OCI-LY7 (cell line): ENCODE measurements around the gene ALDH1A3. TPM values are rescaled to one million over a fixed set of nuclear protein-coding genes. Genes with fewer than 3 reads are reported as not detected.

Experiments used
- BruUV-seq: library from RNA; stranded (reverse); fragments of 400-500 nt; replicated peaks from 2 replicates; lab custom pipeline; 2021; lab: Mats Ljungman, UMichigan
- CTCF ChIA-PET: fragments of 300-600 bp; sonication (Branson Sonifier 250); formaldehyde crosslinking; loops from one replicate; lab custom pipeline; 2022; ENCODE audit warnings: antibody characterized with exemption; ENCODE audit not compliant: unreplicated experiment; lab: Charles Lee
- POLR2A ChIA-PET: fragments of 300-600 bp; sonication (Branson Sonifier 250); formaldehyde crosslinking; loops from one replicate; lab custom pipeline; 2022; ENCODE audit warnings: antibody characterized with exemption; lab: Charles Lee
- DNase-seq: peaks from one replicate; pipeline ENCODE4 v3.0.0-alpha.2; 2015; ENCODE audit warnings: low spot score
- H2AFZ ChIP-seq: fragments of 200-600 bp; sonication (generic), shearing (Covaris generic); 2 replicates; pipeline ENCODE4 v1.6.1; 2014; ENCODE audit warnings: mild to moderate bottlenecking, antibody characterized with exemption, low read length, moderate library complexity
- H3K27ac ChIP-seq: fragments of 200-600 bp; sonication (generic); 2 replicates; pipeline ENCODE4 v1.5.1; 2014; ENCODE audit warnings: mixed run types, low read depth, mild to moderate bottlenecking, moderate library complexity, low read length, inconsistent platforms; ENCODE audit not compliant: poor library complexity, severe bottlenecking
- H3K36me3 ChIP-seq: fragments of 200-600 bp; sonication (generic); 2 replicates; pipeline ENCODE4 v1.6.1; 2014; ENCODE audit warnings: mild to moderate bottlenecking, antibody characterized with exemption, low read length, moderate library complexity, mixed read lengths; ENCODE audit not compliant: insufficient read depth
- H3K4me1 ChIP-seq: fragments of 200-600 bp; sonication (generic); 2 replicates; pipeline ENCODE4 v1.5.1; 2014; ENCODE audit warnings: mild to moderate bottlenecking, low read length; ENCODE audit not compliant: insufficient read depth, poor library complexity, severe bottlenecking
- H3K4me2 ChIP-seq: fragments of 200-600 bp; sonication (generic); 2 replicates; pipeline ENCODE4 v1.6.1; 2014; ENCODE audit warnings: mild to moderate bottlenecking, low read length
- H3K4me3 ChIP-seq: fragments of 200-600 bp; sonication (generic); 2 replicates; pipeline ENCODE4 v1.5.1; 2014; ENCODE audit warnings: mild to moderate bottlenecking, low read depth, low read length; ENCODE audit not compliant: poor library complexity, severe bottlenecking
- H3K79me2 ChIP-seq: fragments of 200-600 bp; sonication (generic); 2 replicates; pipeline ENCODE4 v1.6.1; 2016; ENCODE audit warnings: low read depth, mild to moderate bottlenecking, low read length, moderate library complexity, mixed read lengths; ENCODE audit not compliant: insufficient read depth
- H3K9me2 ChIP-seq: fragments of 200-600 bp; sonication (generic); 2 replicates; pipeline ENCODE4 v1.6.1; 2016; ENCODE audit warnings: mild to moderate bottlenecking, low read length, mixed read lengths; ENCODE audit not compliant: insufficient read depth
- H3K9me3 ChIP-seq: fragments of 200-600 bp; sonication (generic); 2 replicates; pipeline ENCODE4 v1.6.1; 2014; ENCODE audit warnings: mild to moderate bottlenecking, mixed run types, low read length, mixed read lengths
- H4K20me1 ChIP-seq: fragments of 200-600 bp; sonication (generic); 2 replicates; pipeline ENCODE4 v1.6.1; 2014; ENCODE audit warnings: mild to moderate bottlenecking, antibody characterized with exemption, low read length, moderate library complexity, mixed read lengths; ENCODE audit not compliant: insufficient read depth
- CTCF ChIP-seq: fragments of 200-600 bp; sonication (generic); conservative IDR thresholded peaks from 2 replicates; pipeline ENCODE4 v1.5.1; 2014; ENCODE audit warnings: mild to moderate bottlenecking, antibody characterized with exemption, low read length, moderate library complexity, mixed read lengths
- EZH2phosphoT487 ChIP-seq: fragments of 200-600 bp; sonication (generic); IDR thresholded peaks from 2 replicates; pipeline ENCODE4 v1.6.1; 2018; ENCODE audit warnings: low read depth, borderline replicate concordance, mild to moderate bottlenecking, mixed run types, antibody characterized with exemption, low read length, moderate library complexity, mixed read lengths
- intact Hi-C: fragments of 100-400 bp; cut with micrococcal nuclease; formaldehyde crosslinking; loops from one replicate; pipeline ENCODE4 v1.10.0; 2022; ENCODE audit not compliant: unreplicated experiment
- total RNA-seq, 2 experiments: library from RNA; depleted of rRNA in 1 of 2; stranded (reverse); fragments of >200 nt in 1 of 2; shearing (Covaris generic) in 1 of 2; gene quantifications; 2 replicates each; pipeline ENCODE4 v1.2.3, GENCODE V29; 2014 to 2022

ALDH1A3 gene
- total RNA-seq, 2 experiments from 2014 or later: not detected

DNA sequence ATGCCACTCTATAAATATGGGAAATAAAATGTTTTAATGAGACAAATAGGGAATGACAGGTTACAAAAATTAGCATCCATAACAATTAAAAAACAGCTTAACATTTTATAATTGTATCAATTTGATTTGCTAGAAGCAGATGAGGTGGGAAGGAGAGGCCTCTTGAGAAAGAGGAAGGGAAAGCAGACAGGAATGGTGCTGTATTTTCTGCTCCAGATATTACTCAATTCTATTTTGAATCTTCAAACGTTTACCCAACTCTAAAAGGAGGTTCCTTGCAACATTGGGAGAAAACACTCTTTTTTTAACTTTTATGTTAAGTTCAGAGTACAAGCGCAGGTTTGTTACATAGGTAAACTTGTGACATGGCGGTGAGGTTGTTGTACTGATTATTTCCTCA is 44.9 kb upstream of the ALDH1A3 start:
- Histone ChIP-seq H4K20me1 (no peaks in the 10 kb centered on the region), H3K9me2 (no peaks in the 10 kb centered on the region), H3K4me1 (peaks cover 16% of the 10 kb centered on the region), H2AFZ (peak overlapping the region; percentile 52; the same call in 1 of the 2 replicates), H3K79me2 (no peaks in the 10 kb centered on the region), H3K27ac (no peak overlapping the region), H3K36me3 (no peaks in the 10 kb centered on the region), H3K4me3 (no peak overlapping the region), H3K9me3 (no peaks in the 10 kb centered on the region), H3K4me2 (peak overlapping the region; percentile 17)
- no TSS peak for BruUV-seq
- no peak for DNase-seq
- TF ChIP-seq CTCF (no peak), EZH2phosphoT487 (no peak)
- POLR2A ChIA-PET: interaction anchor here (1.1 kb wide), 1 partner anchor 17 kb away, joined by 3 read pairs; no protein-coding TSS in a partner anchor
- intact Hi-C loops: no loop called here
- CTCF ChIA-PET: no interaction called here

- no peak overlapping the region for H3K27ac ChIP-seq
- BruUV-seq: no TSS peak
- peaks cover 16% of the 10 kb centered on the region for H3K4me1 ChIP-seq
- ChIA-PET POLR2A (interaction anchor here (0.7 kb wide), 1 partner anchor 11 kb away, joined by 5 read pairs; no protein-coding TSS in a partner anchor), CTCF (no interaction called here)
- TF ChIP-seq CTCF (no peak), EZH2phosphoT487 (no peak)
- no peak for DNase-seq
- no peaks in the 10 kb centered on the region for H3K9me2 ChIP-seq
- intact Hi-C loops: no loop called here
- no peak overlapping the region for H2AFZ ChIP-seq
- H3K79me2 ChIP-seq: no peaks in the 10 kb centered on the region
- no peaks in the 10 kb centered on the region for H3K36me3 ChIP-seq
- H3K4me3 ChIP-seq: no peak overlapping the region
- no peaks in the 10 kb centered on the region for H3K9me3 ChIP-seq
- no peak overlapping the region for H3K4me2 ChIP-seq
- no peaks in the 10 kb centered on the region for H4K20me1 ChIP-seq
Observed at GRCh38 chr15:100835636-100836035, 44.0 kb upstream of the ALDH1A3 start.

- TF ChIP-seq EZH2phosphoT487 (no peak), CTCF (no peak)
- intact Hi-C loops: no loop called here
- no peak overlapping the region for H3K4me2 ChIP-seq
- H3K4me3 ChIP-seq: no peak overlapping the region
- H3K36me3 ChIP-seq: no peaks in the 10 kb centered on the region
- BruUV-seq: no TSS peak
- H4K20me1 ChIP-seq: no peaks in the 10 kb centered on the region
- POLR2A ChIA-PET: interaction anchor here (0.6 to 0.7 kb wide), 2 partner anchors 12 to 824 kb away, joined by 3 to 5 read pairs; no protein-coding TSS in a partner anchor
- H3K79me2 ChIP-seq: no peaks in the 10 kb centered on the region
- H3K9me2 ChIP-seq: no peaks in the 10 kb centered on the region
- no peak for DNase-seq
- H3K4me1 ChIP-seq: peaks cover 16% of the 10 kb centered on the region
- H3K27ac ChIP-seq: no peak overlapping the region
- CTCF ChIA-PET: no interaction called here
- no peak overlapping the region for H2AFZ ChIP-seq
- no peaks in the 10 kb centered on the region for H3K9me3 ChIP-seq
Observed at GRCh38 chr15:100836501-100836900, 43.1 kb upstream of the ALDH1A3 start.
